Smooth muscle cell (in vitro differentiated cells): Measurements from ENCODE around the gene ZDHHC3. TPM values are rescaled to one million over a fixed set of nuclear protein-coding genes. Genes with fewer than 3 reads are reported as not detected.

ENCODE experiments used
- DNase-seq: peaks from one replicate; lab custom pipeline; 2025; ENCODE audit not compliant: unreplicated experiment; lab: John Stamatoyannopoulos, UW
- H2AFZ ChIP-seq: fragments of 200-600 bp; sonication (generic); 2 replicates; pipeline ENCODE4 v1.6.0; 2016; ENCODE audit warnings: antibody characterized with exemption, low read depth, mild to moderate bottlenecking
- H3F3A ChIP-seq: fragments of 200-600 bp; sonication (generic); 2 replicates; pipeline ENCODE4 v1.6.0; 2017; ENCODE audit warnings: antibody characterized with exemption, low read depth
- H3K27ac ChIP-seq: fragments of 200-600 bp; sonication (generic); 2 replicates; pipeline ENCODE4 v1.5.1; 2016; ENCODE audit warnings: low read depth, mild to moderate bottlenecking
- H3K27me3 ChIP-seq: fragments of 200-600 bp; sonication (generic); 2 replicates; pipeline ENCODE4 v1.6.1; 2016; ENCODE audit warnings: low read depth, mild to moderate bottlenecking
- H3K36me3 ChIP-seq: fragments of 200-600 bp; sonication (generic); 2 replicates; pipeline ENCODE4 v1.5.1; 2016; ENCODE audit warnings: low read depth
- H3K4me1 ChIP-seq: fragments of 200-600 bp; sonication (generic); 2 replicates; pipeline ENCODE4 v1.5.1; 2016; ENCODE audit warnings: low read depth
- H3K4me2 ChIP-seq: fragments of 200-600 bp; sonication (generic); 2 replicates; pipeline ENCODE4 v1.6.0; 2016; ENCODE audit warnings: mild to moderate bottlenecking
- H3K4me3 ChIP-seq: fragments of 200-600 bp; sonication (generic); 2 replicates; pipeline ENCODE4 v1.5.1; 2016; ENCODE audit warnings: mild to moderate bottlenecking
- H3K79me2 ChIP-seq: fragments of 200-600 bp; sonication (generic); 2 replicates; pipeline ENCODE4 v1.6.0; 2016; ENCODE audit warnings: low read depth, mild to moderate bottlenecking
- H3K9ac ChIP-seq: fragments of 200-600 bp; sonication (generic); 2 replicates; pipeline ENCODE4 v1.6.0; 2016; ENCODE audit warnings: low read depth
- H3K9me3 ChIP-seq: fragments of 200-600 bp; sonication (generic); replicated peaks from 2 replicates; pipeline ENCODE4 v1.5.1; 2016; ENCODE audit warnings: low read depth
- H4K20me1 ChIP-seq: fragments of 200-600 bp; sonication (generic); 2 replicates; pipeline ENCODE4 v1.6.0; 2016; ENCODE audit warnings: low read depth
- CTCF ChIP-seq: fragments of 200-600 bp; sonication (generic); IDR thresholded peaks from 2 replicates; pipeline ENCODE4 v1.5.1; 2017; ENCODE audit warnings: borderline replicate concordance, mild to moderate bottlenecking, antibody characterized with exemption; ENCODE audit not compliant: insufficient read depth, poor library complexity, severe bottlenecking
- WGBS: methylation state at CpG from one replicate; pipeline ENCODE4 v1.1.7; 2016; ENCODE audit warnings: low lambda C conversion rate; 5-methylcytosine and 5-hydroxymethylcytosine counted together
- polyA plus RNA-seq: library from polyadenylated mRNA; unstranded; fragments of >200 nt; fragmentation: Nextera tagmentation; extraction: Ambion mirVana; gene quantifications from 2 replicates; pipeline ENCODE4 v1.2.1, GENCODE V29; 2016
- total RNA-seq: library from RNA; depleted of rRNA; stranded (reverse); fragments of >200 nt; gene quantifications from 2 replicates; pipeline ENCODE4 v1.2.3, GENCODE V29; 2014

Gene ZDHHC3
- total and polyA plus RNA-seq, 2 experiments from 2014 or later = 40.5 to 63.7 TPM

- H4K20me1 ChIP-seq = no peaks in the 10 kb centered on the region
- TF ChIP-seq CTCF = no peak
- peaks cover 4% of the 10 kb centered on the region for H3K4me1 ChIP-seq
- no peak for DNase-seq
- H3K9ac ChIP-seq = no peak overlapping the region
- H3K36me3 ChIP-seq = peaks cover 3% of the 10 kb centered on the region
- WGBS = 93% methylated on average over 1 of the region's 1 CpG
- no peak overlapping the region for H3K4me2 ChIP-seq
- peaks cover 33% of the 10 kb centered on the region for H3F3A ChIP-seq
- H3K79me2 ChIP-seq = no peaks in the 10 kb centered on the region
- no peak overlapping the region for H3K4me3 ChIP-seq
- H3K27me3 ChIP-seq = no peaks in the 10 kb centered on the region
- H2AFZ ChIP-seq = no peak overlapping the region
- no peaks in the 10 kb centered on the region for H3K9me3 ChIP-seq
- no peak overlapping the region for H3K27ac ChIP-seq
Measured at GRCh38 chr3:45009868-45010267, 33.9 kb upstream of the ZDHHC3 start.

- WGBS = 100% methylated on average over 1 of the region's 1 CpG
- Histone ChIP-seq H3K9ac (no peak overlapping the region), H3K79me2 (no peaks in the 10 kb centered on the region), H4K20me1 (no peaks in the 10 kb centered on the region), H3K4me1 (peaks cover 4% of the 10 kb centered on the region), H3K36me3 (peaks cover 11% of the 10 kb centered on the region), H3K27ac (no peak overlapping the region), H3K9me3 (no peaks in the 10 kb centered on the region), H3F3A (peaks cover 33% of the 10 kb centered on the region), H3K4me2 (no peak overlapping the region), H3K4me3 (no peak overlapping the region), H2AFZ (no peak overlapping the region), H3K27me3 (no peaks in the 10 kb centered on the region)
- no peak for DNase-seq
- TF ChIP-seq CTCF = no peak
Measured at GRCh38 chr3:45008117-45008516, 32.1 kb upstream of the ZDHHC3 start.

- no peak overlapping the region for H3K27ac ChIP-seq
Measured at GRCh38 chr3:45007091-45007490, 31.1 kb upstream of the ZDHHC3 start.

More at GRCh38 chr3:45007091-45007490, 31.1 kb upstream of the ZDHHC3 start:
- H2AFZ ChIP-seq = no peak overlapping the region
- no peak overlapping the region for H3K9ac ChIP-seq
- no peak for TF ChIP-seq CTCF
- no peak overlapping the region for H3K4me3 ChIP-seq
- H3F3A ChIP-seq = peaks cover 25% of the 10 kb centered on the region
- H3K4me1 ChIP-seq = peaks cover 4% of the 10 kb centered on the region
- H3K36me3 ChIP-seq = peaks cover 15% of the 10 kb centered on the region
- DNase-seq = no peak
- no peaks in the 10 kb centered on the region for H3K27me3 ChIP-seq
- 92% methylated on average over 8 of the region's 8 CpGs for WGBS
- no peaks in the 10 kb centered on the region for H3K79me2 ChIP-seq
- H4K20me1 ChIP-seq = no peaks in the 10 kb centered on the region
- no peaks in the 10 kb centered on the region for H3K9me3 ChIP-seq
- no peak overlapping the region for H3K4me2 ChIP-seq
